Peyer's patch (tissue), 4 donors: ENCODE results near the gene CAMK2D.

Experiments
- CTCF ChIP-seq, 6 experiments: fragments of 450-650 bp in 4 of 6; fragments of 200-600 bp in 2 of 6; sonication (generic) in 1 of 6; IDR thresholded peaks; one replicate each; pipeline ENCODE4 v1.5.1; 2017 to 2019; ENCODE audit warnings: antibody characterized with exemption in 6 of 6, mild to moderate bottlenecking in 3 of 6, moderate library complexity in 1 of 6
- POLR2A ChIP-seq, 2 donors: fragments of 450-650 bp; IDR thresholded peaks; one replicate each; pipeline ENCODE4 v1.5.1; 2017; ENCODE audit warnings: antibody characterized with exemption in 2 of 2, mild to moderate bottlenecking in 2 of 2, moderate library complexity in 2 of 2

DNA sequence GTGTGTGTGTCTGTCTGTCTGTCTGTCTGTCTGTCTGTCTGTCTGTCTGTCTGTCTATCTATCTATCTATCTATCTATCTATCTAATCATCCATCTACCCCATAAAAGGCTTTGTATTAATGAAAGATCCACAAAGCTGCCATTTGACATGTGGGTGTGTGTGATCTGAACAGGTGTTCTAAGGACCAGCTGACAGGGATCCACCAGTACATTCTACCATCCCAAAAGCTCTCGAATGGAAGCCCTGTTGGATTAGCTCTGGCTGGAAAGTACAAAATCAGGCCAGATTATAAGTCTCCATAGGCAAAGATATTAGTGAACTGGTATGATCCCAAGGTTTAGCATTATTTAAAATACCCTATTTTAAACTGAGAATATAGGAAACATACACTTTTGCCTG is 299.3 kb downstream of the CAMK2D start:
- TF ChIP-seq CTCF (IDR thresholded peaks at IDR 0.05), result no peak
- no peak for TF ChIP-seq POLR2A (IDR thresholded peaks at IDR 0.05)
